GM18868 (cell line): ENCODE measurements around the gene BGLAP.
"Not testable (repeated sequence)": the region's sequence is repeated elsewhere in the genome, so short reads cannot be mapped to it uniquely, and the experiment has no call there.

Source experiments
- ATAC-seq: cut with Tn5 transposase; IDR thresholded peaks from one replicate; pipeline ENCODE4 v1.9.1; 2021; ENCODE audit warnings: mild to moderate bottlenecking, moderate library complexity; ENCODE audit not compliant: unreplicated experiment

BGLAP gene

DNA sequence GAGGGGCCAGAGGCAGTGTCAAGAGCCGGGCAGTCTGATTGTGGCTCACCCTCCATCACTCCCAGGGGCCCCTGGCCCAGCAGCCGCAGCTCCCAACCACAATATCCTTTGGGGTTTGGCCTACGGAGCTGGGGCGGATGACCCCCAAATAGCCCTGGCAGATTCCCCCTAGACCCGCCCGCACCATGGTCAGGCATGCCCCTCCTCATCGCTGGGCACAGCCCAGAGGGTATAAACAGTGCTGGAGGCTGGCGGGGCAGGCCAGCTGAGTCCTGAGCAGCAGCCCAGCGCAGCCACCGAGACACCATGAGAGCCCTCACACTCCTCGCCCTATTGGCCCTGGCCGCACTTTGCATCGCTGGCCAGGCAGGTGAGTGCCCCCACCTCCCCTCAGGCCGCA is at the start of gene BGLAP:
Gene BGLAP, plus strand, starts transcription at position 259 of the 400 bp plus-strand sequence. Its CDS starts 48 bp downstream, at position 307.
- no peak for ATAC-seq

GRCh38 chr1:156193208-156193487 is 48.8 kb upstream of the BGLAP start:
- no peak for ATAC-seq

DNA sequence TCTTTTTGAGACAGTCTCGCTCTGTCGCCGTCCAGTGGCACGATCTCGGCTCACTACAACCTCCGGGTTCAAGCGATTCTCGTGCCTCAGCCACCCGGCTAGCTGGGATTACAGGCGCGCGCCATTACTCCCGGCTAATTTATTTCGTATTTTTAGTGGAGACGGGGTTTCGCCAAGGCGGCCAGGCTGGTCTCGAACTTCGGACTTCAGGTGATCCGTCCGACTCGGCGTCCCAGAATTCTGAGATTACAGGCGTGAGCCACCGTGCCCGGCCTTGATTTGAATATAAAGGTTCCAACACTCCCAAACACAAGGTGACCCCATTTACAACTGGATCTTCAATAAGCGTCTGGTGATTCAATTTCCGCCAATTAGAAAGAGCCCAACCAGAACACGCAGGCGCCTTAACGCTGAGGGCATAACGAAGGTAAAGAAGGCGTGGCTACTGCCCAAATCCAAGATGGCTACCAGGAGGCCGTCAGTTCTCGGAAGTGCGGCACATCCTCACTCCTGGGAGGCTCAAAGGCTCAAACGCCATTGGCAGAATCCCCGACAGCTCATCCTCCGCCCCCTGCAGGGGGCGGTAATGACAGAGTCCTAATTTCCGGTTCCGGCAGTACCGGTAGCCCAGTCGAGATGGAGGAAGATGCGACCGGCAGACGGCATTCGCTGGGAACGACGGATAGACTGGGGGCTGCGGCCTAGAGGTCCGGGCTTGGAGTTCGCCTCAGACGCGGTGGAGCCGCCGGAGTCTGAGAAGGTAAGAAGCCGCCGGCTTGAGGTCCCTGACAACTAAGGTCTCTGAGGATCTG is 48.3 kb upstream of the BGLAP start, which contains the start of gene SLC25A44:
Gene SLC25A44, plus strand, starts transcription at position 617 of the 812 bp plus-strand sequence. CDS start 5,744 bp downstream, outside the sequence.
- ATAC-seq: peak; percentile 96

DNA sequence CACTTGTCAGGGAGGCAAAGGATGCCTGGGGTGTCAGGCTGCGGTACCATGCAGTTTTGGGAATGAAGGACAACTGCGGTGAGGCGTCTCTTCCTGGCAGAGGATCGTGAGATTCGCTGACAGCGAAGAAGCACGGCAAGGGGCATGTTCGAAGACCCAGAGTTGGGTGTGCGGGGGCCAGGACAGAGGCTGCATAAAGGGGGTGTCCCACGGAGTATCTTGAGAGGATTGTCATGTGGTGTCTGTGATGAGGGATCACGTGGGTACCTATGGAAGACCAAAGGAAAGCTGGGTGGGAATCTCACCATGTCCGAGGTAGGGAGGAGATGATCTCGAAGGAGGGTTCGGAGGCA is 47.7 kb upstream of the BGLAP start:
- no peak for ATAC-seq

GRCh38 chr1:156195853-156196252 is 46.1 kb upstream of the BGLAP start:
- ATAC-seq: no peak

DNA sequence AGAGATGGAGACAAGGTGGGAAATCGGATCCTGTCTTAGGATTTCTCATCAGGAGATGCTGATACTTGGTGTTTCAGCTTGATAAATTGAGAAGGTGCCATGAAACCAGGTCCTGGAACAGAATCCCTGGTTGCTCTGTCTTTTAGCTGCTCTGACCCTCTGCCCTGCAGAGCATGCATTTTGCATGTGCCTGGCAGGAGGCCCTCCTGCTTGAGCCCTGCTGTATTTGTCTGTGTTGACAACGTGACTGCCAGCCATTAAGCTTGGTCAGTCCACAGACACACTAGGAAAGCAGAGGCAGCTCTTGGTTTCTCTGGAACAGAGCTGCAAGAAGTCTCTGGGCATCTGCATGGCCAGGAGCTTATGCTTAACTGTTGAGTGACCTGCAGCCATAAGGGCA is 45.5 kb upstream of the BGLAP start:
- ATAC-seq: no peak

- ATAC-seq: peak; percentile 53
These were observed 43.1 kb upstream of the BGLAP start for GRCh38 chr1:156198831-156199349.

- no peak for ATAC-seq
These were observed 41.9 kb upstream of the BGLAP start for GRCh38 chr1:156200044-156200443.

- ATAC-seq: no peak
These were observed 38.7 kb upstream of the BGLAP start for GRCh38 chr1:156203331-156203730.

DNA sequence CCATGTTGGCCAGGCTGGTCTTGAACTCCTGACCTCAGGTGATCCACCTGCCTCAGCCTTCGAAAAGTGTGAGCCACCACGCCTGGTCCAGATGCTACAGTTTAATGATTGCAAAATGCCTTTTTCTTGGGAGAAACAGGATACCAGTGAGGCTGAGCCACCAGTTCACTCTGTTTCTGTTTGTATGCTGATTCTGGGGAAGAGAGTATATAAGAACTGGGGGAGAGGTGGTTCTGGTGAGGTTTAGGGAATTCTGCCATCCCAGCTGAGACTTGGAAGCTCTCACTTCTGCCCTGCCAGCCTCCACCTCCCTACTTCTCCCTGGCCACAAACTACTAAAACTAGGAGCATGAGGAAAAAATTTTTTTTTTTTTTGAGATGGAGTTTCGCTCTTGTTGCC is 37.3 kb upstream of the BGLAP start:
- no peak for ATAC-seq

GRCh38 chr1:156211243-156211642 is 30.7 kb upstream of the BGLAP start:
- no peak for ATAC-seq

GRCh38 chr1:156212130-156212529 is 29.9 kb upstream of the BGLAP start:
- no peak for ATAC-seq

GRCh38 chr1:156212833-156213643 is 28.9 kb upstream of the BGLAP start, which contains the start of gene PMF1:
Gene PMF1, plus strand, starts transcription at chr1:156213007. Its CDS starts 9 bp downstream, at chr1:156213016.
- peak; percentile 92 for ATAC-seq

DNA sequence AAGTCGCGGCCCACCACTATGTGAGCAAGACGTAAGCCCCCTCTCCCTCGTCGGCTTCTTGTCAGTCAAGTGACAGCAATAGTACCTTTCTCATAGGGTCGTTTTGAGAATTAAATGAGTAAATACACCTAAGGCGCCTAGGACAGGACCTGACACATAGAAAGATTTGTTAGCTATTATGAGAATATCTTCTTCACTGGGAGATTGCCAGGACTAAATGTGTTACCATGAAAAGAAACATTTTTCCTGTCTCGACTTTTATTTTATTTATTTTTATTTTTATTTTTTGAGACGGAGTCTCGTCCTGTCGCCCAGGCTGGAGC is 28.4 kb upstream of the BGLAP start:
- ATAC-seq: no peak

GRCh38 chr1:156214024-156214748 is 27.8 kb upstream of the BGLAP start:
- ATAC-seq: no peak

DNA sequence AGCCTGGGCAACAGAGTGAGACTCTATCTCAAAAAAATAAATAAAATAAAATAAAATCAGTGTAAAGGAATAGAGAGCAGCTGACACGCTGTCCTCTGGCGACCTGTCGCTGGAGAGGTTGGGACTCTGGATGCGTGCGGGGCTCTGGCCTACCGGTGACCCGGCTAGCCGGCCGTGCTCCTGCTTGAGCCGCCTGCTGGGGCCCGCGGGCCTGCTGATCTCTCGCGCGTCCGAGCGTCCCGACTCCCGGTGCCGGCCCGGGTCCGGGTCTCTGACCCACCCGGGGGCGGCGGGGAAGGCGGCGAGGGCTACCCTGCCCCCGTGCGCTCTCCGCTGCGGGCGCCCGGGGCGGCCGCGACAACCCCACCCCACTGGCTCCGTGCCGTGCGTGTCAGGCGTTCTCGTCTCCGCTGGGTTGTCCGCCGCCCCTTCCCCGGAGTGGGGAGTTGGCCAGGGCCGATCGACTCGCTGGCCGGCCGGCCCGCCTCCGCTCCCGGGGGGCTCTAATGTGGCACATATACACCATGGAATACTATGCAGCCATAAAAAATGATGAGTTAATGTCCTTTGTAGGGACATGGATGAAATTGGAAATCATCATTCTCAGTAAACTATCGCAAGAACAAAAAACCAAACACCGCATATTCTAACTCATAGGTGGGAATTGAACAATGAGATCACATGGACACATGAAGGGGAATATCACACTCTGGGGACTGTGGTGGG is 25.5 kb upstream of the BGLAP start:
- not testable (repeated sequence) for ATAC-seq

GRCh38 chr1:156217871-156218270 is 24.1 kb upstream of the BGLAP start:
- no peak for ATAC-seq

GRCh38 chr1:156220226-156220625 is 21.8 kb upstream of the BGLAP start:
- ATAC-seq: no peak

DNA sequence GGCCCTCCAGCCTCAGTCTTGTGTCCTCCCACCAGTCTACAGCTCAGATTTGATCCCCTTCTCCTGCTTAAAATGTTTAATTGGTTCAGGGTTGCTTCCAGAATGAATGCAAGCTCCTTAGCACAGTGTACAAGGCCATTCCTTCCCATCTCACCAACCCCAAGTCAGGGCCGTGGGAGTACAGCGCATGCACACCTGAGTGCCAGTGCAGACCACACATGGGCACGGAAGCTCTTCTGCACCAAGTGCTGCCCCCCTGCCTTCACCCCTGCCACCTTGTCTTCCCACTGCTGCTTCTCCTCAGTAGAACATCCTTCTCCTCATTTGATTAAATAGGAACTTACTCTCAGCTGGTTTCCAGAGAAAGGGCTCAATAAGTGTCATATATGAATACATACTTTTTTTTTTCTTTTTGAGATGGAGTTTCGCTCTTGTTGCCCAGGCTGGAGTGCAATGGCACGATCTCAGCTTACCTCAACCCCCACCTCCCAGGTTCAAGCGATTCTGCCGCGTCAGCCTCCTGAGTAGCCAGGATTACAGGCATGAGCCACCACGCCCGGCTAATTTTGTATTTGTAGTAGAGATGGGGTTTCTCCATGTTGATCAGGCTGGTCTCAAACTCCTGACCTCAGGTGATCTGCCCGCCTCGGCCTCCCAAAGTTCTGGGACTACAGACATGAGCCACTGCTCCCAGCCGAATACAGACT is 19.8 kb upstream of the BGLAP start:
- no peak for ATAC-seq

DNA sequence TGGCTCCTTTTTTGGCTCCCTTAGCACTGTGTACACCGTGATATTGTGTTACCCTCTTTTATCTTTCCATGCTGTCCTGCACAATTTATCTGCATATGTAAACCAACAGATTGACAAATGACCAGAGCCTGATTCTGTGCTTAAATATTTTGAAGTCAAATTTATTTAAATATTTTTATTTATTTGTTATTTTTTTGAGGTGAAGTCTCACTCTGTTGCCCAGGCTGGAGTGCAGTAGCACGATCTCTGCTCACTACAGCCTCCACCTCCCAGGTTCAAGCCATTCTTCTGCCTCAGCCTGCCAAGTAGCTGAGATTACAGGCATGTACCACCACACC is 16.3 kb upstream of the BGLAP start:
- no peak for ATAC-seq
